HG03432 (cell line): ENCODE data around the gene MAN2B2.
A peak's percentile ranks its signal among the peaks of the same experiment; 100 is the strongest.
"Not testable (repeated sequence)": the region's sequence is repeated elsewhere in the genome, so short reads cannot be mapped to it uniquely, and the experiment has no call there.

Experiments
- ATAC-seq: cut with Tn5 transposase; IDR thresholded peaks from one replicate; pipeline ENCODE4 v1.9.1; 2021; ENCODE audit warnings: mild to moderate bottlenecking, moderate library complexity; ENCODE audit not compliant: unreplicated experiment

Gene MAN2B2

DNA sequence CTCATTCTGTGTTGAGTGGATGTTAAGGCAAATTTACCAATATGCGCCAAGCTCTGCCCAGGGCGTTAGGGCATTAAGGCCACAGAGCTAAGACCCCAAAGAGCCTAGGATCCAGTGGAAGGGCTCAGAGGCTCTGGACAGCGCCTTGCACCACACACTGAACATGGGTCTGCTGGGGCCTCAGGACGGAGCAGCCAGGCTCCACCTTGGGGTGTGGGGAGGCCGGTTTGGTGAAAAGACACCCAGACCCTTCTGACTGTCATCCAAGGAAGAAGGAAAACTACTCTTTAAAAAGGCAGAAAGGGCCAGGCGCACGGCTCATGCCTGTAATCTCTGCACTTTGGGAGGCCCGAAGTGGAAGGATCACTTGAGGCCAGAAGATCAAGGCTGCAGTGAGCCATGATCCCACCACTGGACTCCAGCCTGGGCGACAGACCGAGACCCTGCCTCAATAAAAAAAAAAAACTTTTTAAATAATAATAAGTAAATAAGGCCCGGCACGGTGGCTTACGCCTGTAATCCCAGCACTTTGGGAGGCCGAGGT is 64.2 kb downstream of the MAN2B2 start:
- ATAC-seq = no peak

DNA sequence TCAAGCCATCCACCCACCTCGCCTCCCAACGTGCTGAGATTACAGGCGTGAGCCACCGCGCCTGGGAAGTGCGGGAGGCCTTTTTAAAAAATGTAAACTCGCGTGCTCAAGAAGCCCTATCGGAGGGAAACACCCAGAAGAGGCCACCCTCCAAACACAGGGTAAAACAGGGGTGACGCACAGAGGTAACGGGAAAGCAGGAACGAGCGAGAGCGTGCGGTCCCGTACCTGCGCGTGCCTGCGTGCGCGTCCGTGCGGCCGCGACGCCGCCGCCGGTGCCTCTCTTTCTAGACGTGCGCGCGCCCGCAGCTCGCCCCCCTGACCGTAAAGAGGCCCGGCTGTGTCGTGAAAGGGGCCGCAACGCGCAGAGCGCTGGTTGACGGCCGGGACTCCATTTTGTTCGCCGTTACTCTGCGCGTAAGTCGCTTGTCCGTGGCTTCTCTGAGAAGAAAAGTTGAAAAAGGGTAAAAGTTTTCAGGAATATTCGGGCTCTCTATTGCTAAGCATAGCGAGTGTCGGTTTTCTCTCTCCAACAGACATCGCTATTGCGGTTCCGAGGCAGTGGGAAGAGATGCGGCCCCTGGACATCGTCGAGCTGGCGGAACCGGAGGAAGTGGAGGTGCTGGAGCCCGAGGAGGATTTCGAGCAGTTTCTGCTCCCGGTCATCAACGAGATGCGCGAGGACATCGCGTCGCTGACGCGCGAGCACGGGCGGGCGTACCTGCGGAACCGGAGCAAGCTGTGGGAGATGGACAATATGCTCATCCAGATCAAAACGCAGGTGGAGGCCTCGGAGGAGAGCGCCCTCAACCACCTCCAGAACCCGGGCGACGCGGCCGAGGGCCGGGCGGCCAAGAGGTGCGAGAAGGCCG is 65.5 kb downstream of the MAN2B2 start, which contains the start of gene MRFAP1:
Gene MRFAP1, plus strand, starts transcription at position 394 of the 872 bp plus-strand sequence. Its CDS starts 178 bp downstream, at position 572.
- ATAC-seq = peak; percentile 89

DNA sequence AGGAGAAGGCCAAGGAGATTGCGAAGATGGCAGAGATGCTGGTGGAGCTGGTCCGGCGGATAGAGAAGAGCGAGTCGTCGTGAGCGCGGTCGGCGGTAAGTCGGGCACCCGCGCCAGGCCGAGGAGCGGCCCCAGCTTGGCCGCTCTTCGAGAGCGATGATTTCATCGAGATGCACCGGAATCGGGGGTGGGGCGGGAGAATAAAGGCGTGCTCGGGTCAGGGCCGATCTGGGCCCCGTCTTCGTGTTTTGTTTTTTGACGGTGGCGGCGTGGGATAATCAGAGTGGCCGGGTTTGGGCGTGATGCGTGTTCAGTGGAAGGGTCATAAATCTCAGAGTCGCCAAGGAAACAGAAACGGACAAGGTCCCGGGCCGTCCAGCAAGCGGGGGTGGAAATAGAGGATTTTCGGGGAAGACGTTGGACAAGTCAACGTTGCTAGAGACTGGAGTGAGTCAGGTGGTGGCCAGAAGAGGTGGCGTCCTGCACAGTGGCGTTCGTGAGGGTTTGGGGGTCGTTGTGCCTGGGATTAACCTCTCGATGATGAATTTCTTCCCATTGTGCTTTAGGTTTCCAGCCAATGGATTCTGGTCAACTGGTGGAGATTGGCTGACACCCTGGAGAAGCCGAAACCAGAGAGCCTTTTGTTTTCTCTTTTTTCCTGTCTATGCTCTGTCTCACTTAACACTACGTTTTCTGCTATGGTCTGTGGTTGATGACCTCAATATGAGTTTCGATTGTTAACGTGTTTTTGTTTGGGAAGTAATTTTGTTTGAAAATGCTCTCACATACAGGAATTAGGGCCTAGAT is 66.4 kb downstream of the MAN2B2 start:
- ATAC-seq = peak; percentile 27

DNA sequence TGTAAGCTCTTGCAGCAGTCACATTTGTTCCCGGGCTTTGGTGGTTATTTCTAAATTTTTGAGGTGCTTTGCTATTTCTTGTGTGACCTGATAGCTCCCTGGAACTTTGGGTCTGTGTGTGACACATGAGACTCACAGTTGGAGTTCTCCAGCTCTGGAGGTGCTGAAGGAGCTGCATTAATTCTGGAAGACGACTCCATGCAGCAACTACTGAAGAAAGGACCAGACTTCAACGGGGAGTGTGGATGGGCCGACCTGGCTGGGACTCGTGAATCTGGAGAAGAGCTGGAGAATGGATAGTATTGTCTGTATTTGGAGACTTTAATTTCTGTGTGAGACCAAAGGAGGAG is 67.0 kb downstream of the MAN2B2 start:
- no peak for ATAC-seq

DNA sequence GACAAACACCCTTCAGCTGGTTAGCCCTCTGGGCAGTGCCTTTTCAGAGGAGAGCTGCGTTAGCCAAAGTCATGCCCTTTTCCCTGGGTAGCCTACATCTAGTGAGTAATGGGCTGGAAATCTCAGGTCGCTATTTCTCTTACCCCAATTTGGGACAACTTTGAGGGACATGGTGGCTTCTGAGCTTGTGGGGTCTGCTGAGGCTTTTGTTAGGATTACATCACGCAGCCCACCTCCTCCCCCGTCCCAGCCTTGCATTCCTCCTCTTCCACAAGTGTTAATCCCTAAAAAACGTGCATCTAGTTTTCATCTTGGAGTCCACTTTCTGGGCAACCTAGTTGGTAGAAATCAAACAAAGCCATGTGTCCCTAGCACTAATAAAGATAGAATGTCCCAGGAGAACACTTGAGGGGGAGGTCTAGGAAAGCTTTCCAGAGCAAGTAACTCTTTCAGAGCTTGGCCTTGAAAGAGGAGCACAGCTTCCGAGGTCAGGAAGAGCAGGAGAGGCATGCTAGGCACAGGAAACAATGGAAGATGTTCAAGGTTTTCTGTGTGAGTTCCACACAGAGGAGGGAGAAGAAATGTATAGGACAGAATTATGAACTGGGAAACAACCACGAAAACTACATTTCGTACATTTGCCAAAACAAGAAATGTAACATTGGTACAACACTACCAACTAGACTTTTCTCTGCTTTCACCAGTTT is 68.3 kb downstream of the MAN2B2 start:
- no peak for ATAC-seq

DNA sequence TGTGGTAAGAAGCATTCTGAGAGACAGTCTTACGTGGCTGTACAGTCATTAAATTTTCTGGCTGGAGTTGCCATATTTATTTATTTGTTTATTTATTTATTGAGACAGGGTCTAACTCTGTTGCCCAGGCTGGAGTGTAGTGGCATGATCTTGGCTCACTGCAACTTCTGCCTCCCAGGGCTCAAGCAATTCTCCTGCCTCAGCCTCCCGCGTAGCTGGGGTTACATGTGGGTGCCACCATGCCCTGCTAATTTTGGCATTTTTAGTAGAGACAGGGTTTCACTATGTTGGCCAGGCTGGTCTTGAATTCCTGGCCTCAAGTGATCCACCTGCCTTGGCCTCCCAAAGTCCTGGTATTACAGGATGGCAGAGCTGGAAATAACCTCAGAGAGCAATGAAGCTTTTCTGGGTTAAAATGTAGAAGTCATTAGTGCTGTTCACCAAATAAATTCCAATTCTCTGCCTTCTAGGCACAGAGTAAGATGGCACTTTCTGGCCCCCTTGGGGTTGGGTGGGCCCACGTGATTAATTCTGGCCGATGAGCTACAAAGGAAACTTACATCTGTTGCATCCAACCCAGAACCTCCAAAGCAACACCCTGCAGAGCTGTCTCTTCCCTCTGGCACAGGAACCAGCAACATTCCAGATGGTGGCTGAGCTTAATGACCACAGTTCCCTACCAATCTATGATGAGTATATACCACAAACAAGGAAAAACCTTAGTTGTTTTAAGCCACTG is 70.0 kb downstream of the MAN2B2 start:
- ATAC-seq = no peak

DNA sequence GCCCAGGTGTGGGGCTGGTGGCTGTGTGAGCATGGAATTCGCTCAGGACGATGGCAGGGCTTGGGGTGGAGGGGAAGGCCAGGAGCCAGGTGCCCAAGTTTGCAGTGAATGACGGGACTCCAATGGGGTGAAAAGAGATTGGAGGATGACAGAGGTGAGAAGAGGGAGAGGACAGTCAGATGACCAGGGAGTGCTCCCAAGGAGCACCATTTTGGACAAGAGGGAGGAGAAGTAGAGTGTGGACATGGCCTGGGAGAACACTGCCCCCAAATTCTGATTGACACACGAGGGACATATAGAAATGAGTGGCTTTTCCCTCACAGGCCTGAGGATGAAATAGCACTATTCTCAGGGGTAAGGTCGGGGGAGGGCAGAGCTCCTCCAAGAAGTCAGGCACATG is 72.2 kb downstream of the MAN2B2 start:
- ATAC-seq = no peak

DNA sequence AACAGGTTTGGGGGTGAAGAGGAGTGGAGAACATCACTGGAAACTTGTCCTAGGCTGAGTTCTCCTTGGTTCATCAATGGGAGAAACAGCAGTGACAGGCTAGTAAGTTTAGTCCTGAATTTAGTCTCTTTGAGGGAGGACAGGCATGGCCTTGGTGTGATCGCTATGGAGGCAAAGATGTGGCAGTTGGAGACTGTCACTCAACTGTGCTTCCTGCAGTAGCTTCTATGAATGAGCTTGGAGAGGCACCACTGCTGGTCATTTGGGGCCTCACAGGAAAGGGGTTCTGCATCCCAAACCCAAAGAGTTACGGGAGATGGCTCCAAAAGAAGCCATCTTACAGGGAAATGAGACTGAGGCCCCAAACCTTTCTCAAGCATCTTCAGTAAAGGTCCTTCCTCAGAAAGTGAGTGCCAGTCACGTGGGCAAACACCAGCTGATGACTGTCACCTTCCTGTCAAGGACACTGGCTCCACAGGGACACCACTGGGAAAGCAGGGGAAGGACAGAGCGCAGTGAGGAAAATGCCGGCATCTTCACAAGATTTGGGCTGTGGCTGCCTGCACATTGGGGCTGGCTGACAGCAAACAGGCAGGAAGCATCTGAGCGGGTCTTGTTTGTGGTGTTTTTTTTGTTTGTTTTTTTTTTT is 72.7 kb downstream of the MAN2B2 start:
- ATAC-seq = no peak

DNA sequence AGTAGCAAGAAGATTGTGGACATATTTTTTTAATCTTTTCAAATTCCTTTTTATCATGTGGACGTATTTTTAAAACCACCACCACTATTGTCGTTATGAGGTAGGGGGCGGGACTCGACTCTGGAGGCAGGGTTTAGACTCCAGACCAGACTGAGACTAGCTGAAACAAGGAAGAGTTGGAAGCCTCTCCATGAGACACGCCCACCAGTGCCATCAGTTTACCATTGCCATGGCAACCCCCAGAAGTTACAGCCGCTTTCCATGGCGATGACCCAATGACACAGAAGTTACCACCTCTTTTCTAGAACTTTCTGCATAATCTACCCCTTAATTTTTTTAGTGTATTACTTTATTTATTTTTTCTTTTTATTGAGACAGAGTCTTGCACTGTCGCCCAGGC is 74.2 kb downstream of the MAN2B2 start:
- ATAC-seq = no peak

DNA sequence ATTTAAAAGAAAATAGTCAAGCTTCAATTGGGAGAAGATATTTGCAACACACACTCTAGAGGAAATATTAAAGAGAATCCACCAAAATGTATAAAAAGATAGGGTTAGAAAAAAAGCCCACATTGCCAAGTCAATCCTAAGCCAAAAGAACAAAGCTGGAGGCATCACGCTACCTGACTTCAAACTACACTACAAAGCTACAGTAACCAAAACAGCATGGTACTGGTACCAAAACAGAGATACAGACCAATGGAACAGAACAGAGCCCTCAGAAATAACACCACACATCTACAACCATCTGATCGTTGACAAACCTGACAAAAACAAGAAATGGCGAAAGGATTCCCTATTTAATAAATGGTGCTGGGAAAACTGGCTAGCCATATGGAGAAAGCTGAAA is 79.2 kb downstream of the MAN2B2 start:
- not testable (repeated sequence) for ATAC-seq

DNA sequence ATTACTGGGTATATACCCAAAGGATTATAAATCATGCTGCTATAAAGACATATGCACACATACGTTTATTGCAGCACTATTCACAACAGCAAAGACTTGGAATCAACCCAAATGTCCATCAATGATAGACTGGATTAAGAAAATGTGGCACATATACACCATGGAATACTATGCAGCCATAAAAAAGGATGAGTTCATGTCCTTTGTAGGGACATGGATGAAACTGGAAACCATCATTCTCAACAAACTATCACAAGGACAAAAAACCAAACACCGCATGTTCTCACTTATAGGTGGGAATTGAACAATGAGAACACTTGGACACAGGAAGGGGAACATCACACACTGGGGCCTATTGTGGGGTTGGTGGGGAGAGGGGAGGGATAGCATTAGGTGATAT is 80.3 kb downstream of the MAN2B2 start:
- ATAC-seq = not testable (repeated sequence)

DNA sequence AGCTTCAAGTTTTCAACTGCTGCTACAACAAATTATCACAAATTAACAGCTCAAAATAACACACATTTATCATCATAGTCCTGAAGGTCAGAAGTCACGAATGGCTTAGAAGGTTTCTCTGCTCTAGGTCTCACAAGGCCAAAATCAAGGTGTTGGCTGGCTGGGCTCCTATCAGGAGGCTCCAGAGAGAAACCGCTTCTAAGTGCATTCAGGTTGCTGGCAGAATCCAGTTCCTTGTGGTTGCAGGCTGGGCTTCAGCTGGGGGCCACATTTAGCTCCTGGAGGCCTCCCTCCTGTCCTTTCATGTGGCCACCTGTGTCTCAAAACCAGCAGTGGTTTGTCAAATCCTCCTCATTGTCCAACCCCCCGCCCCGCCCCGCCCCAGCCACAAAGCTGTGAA is 80.9 kb downstream of the MAN2B2 start:
- ATAC-seq = no peak

DNA sequence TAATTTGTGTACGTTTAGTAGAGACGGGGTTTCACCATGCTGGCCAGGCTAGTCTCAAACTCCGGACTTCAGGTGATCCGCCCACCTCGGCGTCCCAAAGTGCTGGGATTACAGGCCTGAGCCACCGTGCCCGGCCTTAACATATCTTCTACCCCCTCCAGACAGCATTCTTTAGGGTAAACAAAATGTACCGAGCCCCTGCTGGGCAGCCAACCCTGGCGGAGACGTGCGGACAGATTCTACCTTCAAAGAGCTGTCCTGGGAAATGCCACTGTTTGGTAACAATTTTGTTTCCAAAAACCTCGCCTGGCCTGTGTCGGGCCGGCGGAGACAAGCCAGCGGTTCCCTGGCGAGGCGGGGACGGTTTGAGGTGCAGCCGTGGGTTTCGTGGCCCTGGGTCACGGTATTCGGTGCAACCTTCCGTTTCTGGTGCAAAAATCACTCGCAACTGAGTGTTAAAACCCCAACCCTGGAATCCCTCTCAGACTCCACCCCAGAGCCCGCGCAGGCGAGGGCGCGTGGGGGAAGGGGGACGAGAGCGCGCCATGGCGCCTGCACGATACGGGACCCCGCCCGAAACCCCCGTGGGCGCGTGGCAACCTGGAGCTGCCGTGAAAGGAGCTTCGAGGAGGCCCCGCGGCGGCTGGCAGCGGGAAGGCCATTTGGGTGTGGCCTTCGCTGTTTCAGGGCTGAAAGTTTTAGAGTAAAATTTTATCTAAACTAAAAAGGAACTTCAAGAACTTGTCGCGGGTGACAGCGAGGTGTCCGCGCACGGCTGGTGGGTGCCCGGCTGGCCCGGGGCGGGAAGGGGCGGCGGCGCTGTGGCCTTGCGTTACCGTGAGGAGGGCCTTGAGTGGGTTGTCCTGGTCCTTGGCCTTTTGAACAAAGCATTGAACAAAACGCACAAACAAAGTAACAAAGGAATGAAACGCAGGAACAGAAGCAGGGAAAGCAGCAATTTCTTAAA is 82.5 kb downstream of the MAN2B2 start:
- no peak for ATAC-seq

DNA sequence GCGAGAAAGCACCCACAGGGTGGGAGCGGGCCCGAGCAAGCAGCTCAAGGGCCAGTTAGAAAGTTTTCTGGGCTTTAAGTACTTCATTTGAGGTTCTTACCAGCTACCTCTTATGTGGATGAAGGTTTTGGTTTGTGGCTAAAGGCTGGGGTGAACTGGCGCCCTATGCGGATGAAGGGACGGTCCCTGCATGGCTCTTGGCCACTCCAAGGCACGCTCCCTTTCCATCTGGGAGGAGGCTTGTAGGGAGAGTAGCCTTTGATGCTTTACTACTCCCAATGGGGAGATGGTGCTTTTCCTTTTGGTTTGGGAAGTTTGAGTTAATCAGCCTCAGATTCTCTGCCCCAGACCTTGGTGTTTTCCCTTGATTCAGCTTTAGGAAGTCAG is 83.2 kb downstream of the MAN2B2 start:
- no peak for ATAC-seq

DNA sequence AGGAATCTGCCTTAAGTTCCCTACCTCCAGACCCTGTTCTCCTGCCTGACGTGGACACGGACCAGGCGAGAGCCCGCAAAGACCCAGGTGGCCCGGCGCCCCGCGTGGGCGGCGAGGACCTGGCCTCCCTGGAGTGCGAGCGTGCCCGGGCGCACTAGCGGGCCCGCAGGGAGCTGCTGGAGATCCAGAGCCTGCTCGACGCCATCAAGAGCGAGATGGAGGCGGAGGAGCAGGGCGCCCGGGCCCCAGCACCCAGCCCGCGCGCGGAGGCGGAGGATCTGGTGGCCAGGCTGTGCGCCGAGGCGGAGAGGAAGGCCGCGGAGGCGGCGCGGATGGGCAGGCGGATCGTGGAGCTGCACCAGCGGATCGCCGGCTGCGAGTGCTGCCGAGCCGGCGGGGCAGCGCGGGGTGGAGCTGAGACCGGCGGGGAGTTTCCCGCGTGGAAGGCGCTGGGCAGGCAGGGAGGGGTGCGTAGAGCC is 83.6 kb downstream of the MAN2B2 start:
- ATAC-seq = no peak

DNA sequence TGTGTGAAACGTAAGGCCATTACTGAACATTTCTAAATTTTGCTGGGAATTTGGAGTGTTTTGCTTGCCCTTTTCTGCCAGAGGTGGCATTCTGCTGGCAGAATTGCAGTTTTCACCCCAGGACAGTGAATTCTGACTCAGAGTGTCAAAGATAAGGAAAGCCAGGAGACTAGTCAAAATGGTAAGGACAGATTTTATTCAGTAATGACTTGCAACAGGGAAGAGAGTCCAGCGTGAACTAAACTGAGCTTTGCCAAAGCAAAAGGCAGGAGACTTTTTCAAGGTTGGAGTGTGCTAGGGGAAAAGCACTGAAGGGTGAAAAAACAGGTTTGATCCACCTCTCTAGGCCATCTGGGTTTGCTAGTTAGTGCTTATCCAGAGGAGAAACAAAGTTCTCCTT is 84.9 kb downstream of the MAN2B2 start:
- no peak for ATAC-seq

DNA sequence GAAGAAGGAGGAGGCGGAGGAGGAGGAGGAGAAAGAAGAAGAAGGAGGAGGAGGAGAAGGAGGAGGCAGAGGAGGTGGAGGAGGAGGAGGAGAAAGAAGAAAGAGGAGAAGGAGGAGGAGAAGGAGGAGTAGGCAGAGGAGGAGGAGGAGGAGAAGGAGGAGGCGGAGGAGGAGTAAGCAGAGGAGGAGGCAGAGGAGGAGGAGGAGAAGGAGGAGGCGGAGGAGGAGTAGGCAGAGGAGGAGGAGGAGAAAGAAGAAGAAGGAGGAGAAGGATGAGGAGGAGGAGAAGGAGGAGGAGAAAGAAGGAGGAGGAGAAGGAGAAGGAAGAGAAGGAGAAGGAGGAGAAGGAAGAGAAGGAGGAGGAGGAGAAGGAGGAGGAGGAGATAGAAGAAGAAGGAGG is 85.4 kb downstream of the MAN2B2 start:
- no peak for ATAC-seq

DNA sequence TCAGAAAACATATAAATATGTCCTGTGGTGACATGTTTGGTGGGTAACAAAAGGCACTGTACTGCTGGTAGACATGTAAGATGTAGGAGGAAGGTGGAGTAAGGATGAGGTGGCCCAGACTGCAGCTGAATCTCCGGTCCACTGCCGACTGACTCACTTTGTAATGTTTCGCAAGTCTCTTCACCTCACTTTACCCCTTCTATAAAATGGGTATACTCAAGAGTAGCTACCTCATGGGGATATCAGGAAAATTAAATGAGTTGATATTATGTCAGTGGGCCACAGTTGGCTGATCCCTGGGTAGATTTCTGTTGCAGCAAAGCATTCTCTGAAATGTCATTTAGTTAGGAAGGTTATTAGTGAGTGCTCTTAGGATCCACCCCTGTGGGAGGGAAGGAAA is 87.6 kb downstream of the MAN2B2 start:
- no peak for ATAC-seq
